HG03060 (cell line): Measurements from ENCODE around the gene METTL4.
"Not testable (repeated sequence)": the region's sequence is repeated elsewhere in the genome, so short reads cannot be mapped to it uniquely, and the experiment has no call there.

ENCODE experiments used
- ATAC-seq: cut with Tn5 transposase; IDR thresholded peaks from one replicate; pipeline ENCODE4 v1.9.1; 2021; ENCODE audit warnings: low read depth, moderate number of reproducible peaks; ENCODE audit not compliant: unreplicated experiment

Gene METTL4

GRCh38 chr18:2524794-2525198, 46.5 kb downstream of the METTL4 start:
- not testable (repeated sequence) for ATAC-seq

- no peak for ATAC-seq
These were observed 49.2 kb downstream of the METTL4 start for GRCh38 chr18:2522112-2522511.

GRCh38 chr18:2518473-2518872, 52.8 kb downstream of the METTL4 start:
- ATAC-seq = no peak

- no peak for ATAC-seq
These were observed 55.2 kb downstream of the METTL4 start for GRCh38 chr18:2515908-2516625.

GRCh38 chr18:2515171-2515787, 56.0 kb downstream of the METTL4 start:
- ATAC-seq = no peak

- ATAC-seq = no peak
These were observed 57.7 kb downstream of the METTL4 start for GRCh38 chr18:2513616-2514015.

GRCh38 chr18:2512059-2512458, 59.2 kb downstream of the METTL4 start:
- no peak for ATAC-seq

- no peak for ATAC-seq
These were observed 59.9 kb downstream of the METTL4 start for GRCh38 chr18:2511451-2511850.

GRCh38 chr18:2510416-2510815, 60.9 kb downstream of the METTL4 start:
- ATAC-seq = no peak

- no peak for ATAC-seq
These were observed 62.6 kb downstream of the METTL4 start for GRCh38 chr18:2508678-2509077.

- no peak for ATAC-seq
These were observed 63.1 kb downstream of the METTL4 start for GRCh38 chr18:2508155-2508554.

- no peak for ATAC-seq
These were observed 66.7 kb downstream of the METTL4 start for GRCh38 chr18:2504642-2505041.

GRCh38 chr18:2502880-2503279, 68.4 kb downstream of the METTL4 start:
- ATAC-seq = no peak

- no peak for ATAC-seq
These were observed 68.9 kb downstream of the METTL4 start for GRCh38 chr18:2502394-2502793.

GRCh38 chr18:2497797-2498196, 73.5 kb downstream of the METTL4 start:
- no peak for ATAC-seq

- ATAC-seq = no peak
These were observed 75.9 kb downstream of the METTL4 start for GRCh38 chr18:2495381-2495780.

GRCh38 chr18:2494921-2495320, 76.4 kb downstream of the METTL4 start:
- no peak for ATAC-seq
